GM12873 (cell line): Measurements from ENCODE around the gene CDH4.

ENCODE experiments used
- CTCF ChIP-seq: IDR thresholded peaks from 2 replicates; pipeline ENCODE4 v1.5.1; 2012; ENCODE audit warnings: low read depth, mild to moderate bottlenecking, moderate library complexity, low read length, control low read depth; ENCODE audit not compliant: insufficient read depth; ENCODE audit errors: missing control alignments

CDH4 gene

GRCh38 chr20:61571916-61572711 is 320.1 kb downstream of the CDH4 start:
- no peak for TF ChIP-seq CTCF

GRCh38 chr20:61572789-61573188 is 320.7 kb downstream of the CDH4 start:
- TF ChIP-seq CTCF, result no peak

- TF ChIP-seq CTCF, result no peak
Measured at GRCh38 chr20:61573415-61574305, 321.6 kb downstream of the CDH4 start.

GRCh38 chr20:61575151-61575937 is 323.3 kb downstream of the CDH4 start:
- TF ChIP-seq CTCF, result no peak

GRCh38 chr20:61576372-61576771 is 324.3 kb downstream of the CDH4 start:
- TF ChIP-seq CTCF, result no peak

GRCh38 chr20:61577065-61577464 is 325.0 kb downstream of the CDH4 start:
- no peak for TF ChIP-seq CTCF
